Stimulated activated CD8-positive, alpha-beta memory T cell treated with anti-CD3 and anti-CD28 coated beads, Interleukin-4, amount 100 ng/mL, for 24 hours (primary cell): ENCODE results near the gene PARVB.

Source experiments
- DNase-seq: peaks from one replicate; pipeline ENCODE4 v3.0.0-alpha.2; 2020; ENCODE audit warnings: low read depth

Gene PARVB

GRCh38 chr22:44028091-44028490 lies 4.0 kb downstream of the PARVB start:
- no peak for DNase-seq

GRCh38 chr22:44029069-44029468 lies 5.0 kb downstream of the PARVB start:
- DNase-seq: no peak

GRCh38 chr22:44030051-44030701 lies 6.1 kb downstream of the PARVB start:
- no peak for DNase-seq

- DNase-seq: no peak
These were observed 6.6 kb downstream of the PARVB start for GRCh38 chr22:44030702-44031082.

GRCh38 chr22:44031158-44031952 lies 7.3 kb downstream of the PARVB start:
- no peak for DNase-seq

- no peak for DNase-seq
These were observed 8.1 kb downstream of the PARVB start for GRCh38 chr22:44032126-44032730.

- DNase-seq: no peak
These were observed 9.2 kb downstream of the PARVB start for GRCh38 chr22:44033287-44033686.

- no peak for DNase-seq
These were observed 9.6 kb downstream of the PARVB start for GRCh38 chr22:44033694-44034093.

GRCh38 chr22:44037519-44038375 lies 13.6 kb downstream of the PARVB start:
- no peak for DNase-seq

GRCh38 chr22:44039566-44040171 lies 15.6 kb downstream of the PARVB start:
- no peak for DNase-seq

- DNase-seq: no peak
These were observed 18.4 kb downstream of the PARVB start for GRCh38 chr22:44042249-44043218.

GRCh38 chr22:44045145-44045544 lies 21.0 kb downstream of the PARVB start:
- DNase-seq: no peak

- DNase-seq: no peak
These were observed 22.5 kb downstream of the PARVB start for GRCh38 chr22:44046485-44047141.

- no peak for DNase-seq
These were observed 23.8 kb downstream of the PARVB start for GRCh38 chr22:44047891-44048301.

- DNase-seq: no peak
These were observed 25.6 kb downstream of the PARVB start for GRCh38 chr22:44049486-44050231.

- DNase-seq: no peak
These were observed 26.8 kb downstream of the PARVB start for GRCh38 chr22:44050766-44051355.

GRCh38 chr22:44051358-44051757 lies 27.3 kb downstream of the PARVB start:
- no peak for DNase-seq

- DNase-seq: no peak
These were observed 27.9 kb downstream of the PARVB start for GRCh38 chr22:44051961-44052360.

GRCh38 chr22:44055805-44056204 lies 31.7 kb downstream of the PARVB start:
- DNase-seq: no peak
